ENCODE data around the gene MYMX. TPM values are rescaled to one million over a fixed set of nuclear protein-coding genes. Genes with fewer than 3 reads are reported as not detected.
"Not testable (repeated sequence)": the region's sequence is repeated elsewhere in the genome, so short reads cannot be mapped to it uniquely, and the experiment has no call there.

The MYMX gene
- total RNA-seq, 1 experiment from 2014 or later: not detected

- Histone ChIP-seq H3K27ac (ENCODE audit: low read depth, low read length) (no peak overlapping the region), H3K4me3 (replicated peaks in 1 of 2; ENCODE audit: low read depth in 1 of 2, low read length in 2 of 2) (no peak overlapping the region), H3K79me2 (ENCODE audit: insufficient read depth, low read length) (no peaks in the 10 kb centered on the region), H3K4me2 (ENCODE audit: low read length) (no peak overlapping the region), H3K4me1 (ENCODE audit: control insufficient read depth in 1 of 2, insufficient read depth in 2 of 2, low read length in 2 of 2) (peaks cover 10 to 13% of the 10 kb centered on the region in 2 experiments; a peak in 3 of 4 replicates), H4K20me1 (ENCODE audit: insufficient read depth) (no peaks in the 10 kb centered on the region), H3K27me3 (ENCODE audit: insufficient read depth, low read length) (no peaks in the 10 kb centered on the region), H3K36me3 (ENCODE audit: control insufficient read depth in 1 of 2, insufficient read depth in 2 of 2, low read length in 2 of 2) (no peaks in the 10 kb centered on the region), H3K9me3 (ENCODE audit: control insufficient read depth in 1 of 2, insufficient read depth in 1 of 2, low read depth in 1 of 2, low read length in 2 of 2) (no peaks in the 10 kb centered on the region), H3K9ac (ENCODE audit: low read length) (no peak overlapping the region), H2AFZ (ENCODE audit: low read depth, low read length, poor library complexity, severe bottlenecking) (no peak overlapping the region), H3K9me2 (ENCODE audit: insufficient read depth) (no peaks in the 10 kb centered on the region)
- ChIA-PET RAD21 (ENCODE audit: low non-redundant PET in 1 of 2, low total read pairs in 2 of 2, uncharacterized antibody in 2 of 2, unreplicated experiment in 2 of 2) (no interaction called here), CTCF (no interaction called here), POLR2A (no interaction called here)
- DNase-seq (ENCODE audit: low read depth, low spot score) (no peak), ATAC-seq (no peak)
- intact Hi-C loops (cut with micrococcal nuclease): no loop called here
- BruUV-seq (replicated peaks): no TSS peak
- TF ChIP-seq, protein P1, sequence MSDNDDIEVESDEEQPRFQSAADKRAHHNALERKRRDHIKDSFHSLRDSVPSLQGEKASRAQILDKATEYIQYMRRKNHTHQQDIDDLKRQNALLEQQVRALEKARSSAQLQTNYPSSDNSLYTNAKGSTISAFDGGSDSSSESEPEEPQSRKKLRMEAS (IDR thresholded peaks at IDR 0.05): no peak
- no peak for TF ChIP-seq RAD21 (IDR thresholded peaks at IDR 0.05; ENCODE audit: low read depth)
- TF ChIP-seq SIN3A (IDR thresholded peaks at IDR 0.05; ENCODE audit: low read depth): no peak
- TF ChIP-seq ZNF274 (IDR thresholded peaks at IDR 0.05; ENCODE audit: low read depth, low read length): no peak
- TF ChIP-seq EZH2 (IDR thresholded peaks at IDR 0.05): no peak
- no peak for TF ChIP-seq CEBPB (IDR thresholded peaks at IDR 0.05; ENCODE audit: low read depth)
- no peak for TF ChIP-seq EZH2phosphoT487 (IDR thresholded peaks at IDR 0.05; ENCODE audit: borderline replicate concordance)
- TF ChIP-seq EGR1 (IDR thresholded peaks at IDR 0.05; ENCODE audit: low read depth): no peak
- TF ChIP-seq CBX3 (IDR thresholded peaks at IDR 0.05; ENCODE audit: low read depth): no peak
- no peak for TF ChIP-seq SRF (IDR thresholded peaks at IDR 0.05; ENCODE audit: low read depth)
- no peak for TF ChIP-seq SP1 (IDR thresholded peaks at IDR 0.05; ENCODE audit: low read depth)
- TF ChIP-seq REST (IDR thresholded peaks at IDR 0.05; ENCODE audit: low read depth): no peak
- no peak for TF ChIP-seq POLR2A (IDR thresholded peaks at IDR 0.05; ENCODE audit: borderline replicate concordance, extremely low read depth, insufficient read depth, insufficient read length)
- TF ChIP-seq ZFX (IDR thresholded peaks at IDR 0.05): no peak
- TF ChIP-seq TCF7L2 (IDR thresholded peaks at IDR 0.05; ENCODE audit: borderline replicate concordance, extremely low read depth, insufficient read depth, insufficient read length): no peak
- TF ChIP-seq, protein P2, sequence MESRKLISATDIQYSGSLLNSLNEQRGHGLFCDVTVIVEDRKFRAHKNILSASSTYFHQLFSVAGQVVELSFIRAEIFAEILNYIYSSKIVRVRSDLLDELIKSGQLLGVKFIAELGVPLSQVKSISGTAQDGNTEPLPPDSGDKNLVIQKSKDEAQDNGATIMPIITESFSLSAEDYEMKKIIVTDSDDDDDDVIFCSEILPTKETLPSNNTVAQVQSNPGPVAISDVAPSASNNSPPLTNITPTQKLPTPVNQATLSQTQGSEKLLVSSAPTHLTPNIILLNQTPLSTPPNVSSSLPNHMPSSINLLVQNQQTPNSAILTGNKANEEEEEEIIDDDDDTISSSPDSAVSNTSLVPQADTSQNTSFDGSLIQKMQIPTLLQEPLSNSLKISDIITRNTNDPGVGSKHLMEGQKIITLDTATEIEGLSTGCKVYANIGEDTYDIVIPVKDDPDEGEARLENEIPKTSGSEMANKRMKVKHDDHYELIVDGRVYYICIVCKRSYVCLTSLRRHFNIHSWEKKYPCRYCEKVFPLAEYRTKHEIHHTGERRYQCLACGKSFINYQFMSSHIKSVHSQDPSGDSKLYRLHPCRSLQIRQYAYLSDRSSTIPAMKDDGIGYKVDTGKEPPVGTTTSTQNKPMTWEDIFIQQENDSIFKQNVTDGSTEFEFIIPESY (IDR thresholded peaks at IDR 0.05; ENCODE audit: extremely low read depth, insufficient replicate concordance, low read length): no peak
- no peak for TF ChIP-seq ELF1 (IDR thresholded peaks at IDR 0.05; ENCODE audit: borderline replicate concordance, low read depth)
- TF ChIP-seq, protein P3, sequence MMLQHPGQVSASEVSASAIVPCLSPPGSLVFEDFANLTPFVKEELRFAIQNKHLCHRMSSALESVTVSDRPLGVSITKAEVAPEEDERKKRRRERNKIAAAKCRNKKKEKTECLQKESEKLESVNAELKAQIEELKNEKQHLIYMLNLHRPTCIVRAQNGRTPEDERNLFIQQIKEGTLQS (IDR thresholded peaks at IDR 0.05): no peak
- TF ChIP-seq JUND (IDR thresholded peaks at IDR 0.05): no peak
Measured at GRCh38 chr6:44194326-44194725, 22.4 kb upstream of the MYMX start.

GRCh38 chr6:44196351-44196750 lies 20.4 kb upstream of the MYMX start:
- BruUV-seq (replicated peaks); RAD21 ChIA-PET (ENCODE audit: low non-redundant PET in 1 of 2, low total read pairs in 2 of 2, uncharacterized antibody in 2 of 2, unreplicated experiment in 2 of 2); H3K4me2 ChIP-seq (ENCODE audit: low read length); H3K9ac ChIP-seq (ENCODE audit: low read length); H2AFZ ChIP-seq (ENCODE audit: low read depth, low read length, poor library complexity, severe bottlenecking); H3K36me3 ChIP-seq (ENCODE audit: control insufficient read depth in 1 of 2, insufficient read depth in 2 of 2, low read length in 2 of 2); H3K79me2 ChIP-seq (ENCODE audit: insufficient read depth, low read length); ATAC-seq; H3K27ac ChIP-seq (ENCODE audit: low read depth, low read length); H3K27me3 ChIP-seq (ENCODE audit: insufficient read depth, low read length); intact Hi-C loops (cut with micrococcal nuclease); DNase-seq (ENCODE audit: low read depth, low spot score); H3K9me3 ChIP-seq (ENCODE audit: control insufficient read depth in 1 of 2, insufficient read depth in 1 of 2, low read depth in 1 of 2, low read length in 2 of 2); H3K4me3 ChIP-seq (replicated peaks in 1 of 2; ENCODE audit: low read depth in 1 of 2, low read length in 2 of 2); H3K9me2 ChIP-seq (ENCODE audit: insufficient read depth); POLR2A ChIA-PET; CTCF ChIA-PET; H4K20me1 ChIP-seq (ENCODE audit: insufficient read depth): not testable (repeated sequence)
- H3K4me1 ChIP-seq (ENCODE audit: control insufficient read depth in 1 of 2, insufficient read depth in 2 of 2, low read length in 2 of 2): peaks cover 10 to 17% of the 10 kb centered on the region in 2 experiments; a peak in 3 of 4 replicates
